VCaP (cell line): ENCODE results near the gene TUSC2.

ENCODE experiments used
- H3K27ac ChIP-seq: fragments of 450-650 bp; 2 replicates; pipeline ENCODE4 v1.5.1; 2017
- CTCF ChIP-seq: fragments of 450-650 bp; conservative IDR thresholded peaks from 2 replicates; pipeline ENCODE4 v1.5.1; 2017; ENCODE audit warnings: mild to moderate bottlenecking, moderate library complexity

TUSC2 gene

GRCh38 chr3:50342813-50343633, 15.0 kb upstream of the TUSC2 start:
- no peak overlapping the region for H3K27ac ChIP-seq
- TF ChIP-seq CTCF: no peak

- TF ChIP-seq CTCF: no peak
- no peak overlapping the region for H3K27ac ChIP-seq
Measured at GRCh38 chr3:50341996-50342650, 14.1 kb upstream of the TUSC2 start.

GRCh38 chr3:50341537-50341936, 13.5 kb upstream of the TUSC2 start:
- no peak overlapping the region for H3K27ac ChIP-seq
- no peak for TF ChIP-seq CTCF

- H3K27ac ChIP-seq: no peak within 1 kb of the TSS
- no peak for TF ChIP-seq CTCF
Measured at GRCh38 chr3:50340448-50341329, 12.7 kb upstream of the TUSC2 start, which contains the start of gene RASSF1. TSS of gene RASSF1 (minus strand) at chr3:50340836. CDS start at chr3:50340805, 31 bp downstream.

GRCh38 chr3:50340147-50340447, 12.1 kb upstream of the TUSC2 start:
- H3K27ac ChIP-seq: no peak overlapping the region
- TF ChIP-seq CTCF: no peak

- H3K27ac ChIP-seq: no peak overlapping the region
- no peak for TF ChIP-seq CTCF
Measured at GRCh38 chr3:50339485-50340146, 11.6 kb upstream of the TUSC2 start.
